CD8-positive, alpha-beta memory T cell (primary cell): ENCODE results near the gene ACTRT2. TPM values are rescaled to one million over a fixed set of nuclear protein-coding genes. Genes with fewer than 3 reads are reported as not detected.

ENCODE experiments used
- CTCF ChIA-PET: fragments of 350-600 bp; sonication (Branson Sonifier 250); formaldehyde crosslinking; loops from one replicate; lab custom pipeline; 2021; ENCODE audit warnings: antibody characterized with exemption; lab: Charles Lee
- POLR2A ChIA-PET: fragments of 350-600 bp; sonication (Branson Sonifier 250); formaldehyde crosslinking; loops from one replicate; lab custom pipeline; 2021; ENCODE audit warnings: antibody characterized with exemption; lab: Charles Lee
- DNase-seq, 5 donors: peaks; one replicate each; pipeline versions ENCODE4 v3.0.0 to v3.0.0-alpha.2; 2020 to 2022; ENCODE audit warnings: mixed read lengths in 1 of 5
- H3K27ac ChIP-seq: one replicate; pipeline ENCODE4 v1.7.0; 2013; ENCODE audit warnings: low read depth, mild to moderate bottlenecking, low read length, moderate library complexity
- H3K27me3 ChIP-seq: 2 replicates; pipeline ENCODE4 v1.7.0; 2013; ENCODE audit warnings: low read length, mild to moderate bottlenecking; ENCODE audit not compliant: insufficient read depth, poor library complexity, severe bottlenecking
- H3K36me3 ChIP-seq: 2 replicates; pipeline ENCODE4 v1.7.0; 2013; ENCODE audit warnings: mild to moderate bottlenecking, low read length, moderate library complexity; ENCODE audit not compliant: insufficient read depth
- H3K4me1 ChIP-seq: 2 replicates; pipeline ENCODE4 v1.7.0; 2013; ENCODE audit warnings: mild to moderate bottlenecking, low read length, moderate library complexity; ENCODE audit not compliant: insufficient read depth
- H3K4me3 ChIP-seq: 2 replicates; pipeline ENCODE4 v1.7.0; 2013; ENCODE audit warnings: mild to moderate bottlenecking, low read length
- H3K9me3 ChIP-seq: 2 replicates; pipeline ENCODE4 v1.7.0; 2013; ENCODE audit warnings: mild to moderate bottlenecking, low read length
- H3K27ac Mint-ChIP-seq, 8 donors: one replicate each; pipeline ENCODE4 v1.8.0; 2020 to 2021; ENCODE audit warnings: mixed read lengths in 8 of 8, mild to moderate bottlenecking in 6 of 8, inconsistent platforms in 3 of 8, moderate library complexity in 3 of 8
- H3K27me3 Mint-ChIP-seq, 2 donors: one replicate each; pipeline ENCODE4 v1.8.0; 2020 to 2021; ENCODE audit warnings: mixed read lengths in 2 of 2, mild to moderate bottlenecking in 1 of 2, moderate library complexity in 1 of 2
- H3K36me3 Mint-ChIP-seq, 3 donors: one replicate each; pipeline ENCODE4 v1.8.0; 2020 to 2021; ENCODE audit warnings: mixed read lengths in 3 of 3, inconsistent platforms in 1 of 3, mild to moderate bottlenecking in 1 of 3
- H3K4me1 Mint-ChIP-seq, 3 donors: one replicate each; pipeline ENCODE4 v1.8.0; 2020 to 2021; ENCODE audit warnings: mixed read lengths in 3 of 3, inconsistent platforms in 1 of 3, mild to moderate bottlenecking in 1 of 3
- H3K4me3 Mint-ChIP-seq, 7 donors: one replicate each; pipeline ENCODE4 v1.8.0; 2020 to 2021; ENCODE audit warnings: mixed read lengths in 7 of 7, mild to moderate bottlenecking in 6 of 7, moderate library complexity in 4 of 7, inconsistent platforms in 2 of 7
- H3K9me3 Mint-ChIP-seq, 5 donors: one replicate each; pipeline ENCODE4 v1.8.0; 2020 to 2022; ENCODE audit warnings: mixed read lengths in 5 of 5, mild to moderate bottlenecking in 3 of 5, moderate library complexity in 2 of 5, inconsistent platforms in 1 of 5
- polyA plus RNA-seq: library from polyadenylated mRNA; unstranded; fragments of 300-500 nt; fragmentation: Illumina TruSeq; gene quantifications from one replicate; pipeline ENCODE4 v1.2.3, GENCODE V29; 2021
- total RNA-seq, 2 experiments: library from RNA; stranded (reverse); gene quantifications; one replicate each; pipeline ENCODE4 v1.2.3, GENCODE V29; 2021

ACTRT2 gene
- total and polyA plus RNA-seq, 3 experiments from 2014 or later: not detected

GRCh38 chr1:2986549-2987305 is 34.5 kb upstream of the ACTRT2 start:
- no peak overlapping the region for H3K4me3 ChIP-seq
- H3K27me3 ChIP-seq: no peaks in the 10 kb centered on the region
- Mint-ChIP-seq H3K4me3 (no peak overlapping the region), H3K36me3 (peaks cover 0 to 2% (median 0%) of the 10 kb centered on the region in 3 donors), H3K27ac (no peak overlapping the region), H3K27me3 (peaks cover 0 to 6% of the 10 kb centered on the region in 2 donors), H3K4me1 (no peaks in the 10 kb centered on the region), H3K9me3 (no peaks in the 10 kb centered on the region)
- POLR2A ChIA-PET: no interaction called here
- CTCF ChIA-PET: no interaction called here
- no peaks in the 10 kb centered on the region for H3K36me3 ChIP-seq
- H3K9me3 ChIP-seq: no peaks in the 10 kb centered on the region
- no peaks in the 10 kb centered on the region for H3K4me1 ChIP-seq
- DNase-seq: no peak
- no peak overlapping the region for H3K27ac ChIP-seq

DNA sequence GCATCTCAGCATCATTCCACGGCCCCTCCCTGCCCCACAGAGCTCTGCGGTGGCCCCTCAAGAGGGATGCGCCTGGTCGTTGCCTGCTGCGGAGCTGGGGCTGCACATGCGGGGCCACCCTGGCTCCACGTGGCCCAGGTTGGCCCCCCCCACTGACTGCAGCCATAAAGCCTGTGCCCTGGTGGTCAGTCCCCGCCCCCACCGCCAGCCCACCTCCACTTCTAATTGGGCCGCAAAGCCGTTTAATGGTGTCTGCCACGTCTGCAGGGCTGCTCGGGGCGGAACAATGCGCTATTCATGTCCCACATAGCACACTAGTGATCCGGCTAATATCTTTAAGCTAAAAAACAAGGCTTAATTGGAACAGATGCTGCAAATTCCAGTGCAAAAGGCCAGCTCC is 33.5 kb upstream of the ACTRT2 start:
- ChIA-PET CTCF (no interaction called here), POLR2A (no interaction called here)
- Histone ChIP-seq H3K4me1 (no peaks in the 10 kb centered on the region), H3K36me3 (no peaks in the 10 kb centered on the region), H3K27ac (no peak overlapping the region), H3K27me3 (no peaks in the 10 kb centered on the region), H3K4me3 (no peak overlapping the region), H3K9me3 (no peaks in the 10 kb centered on the region)
- no peak overlapping the region for H3K27ac Mint-ChIP-seq
- no peak for DNase-seq
- H3K4me3 Mint-ChIP-seq: no peak overlapping the region
- H3K9me3 Mint-ChIP-seq: peaks cover 0 to 3% (median 0%) of the 10 kb centered on the region in 5 donors
- H3K36me3 Mint-ChIP-seq: peaks cover 0 to 2% (median 0%) of the 10 kb centered on the region in 3 donors
- H3K27me3 Mint-ChIP-seq: peaks cover 0 to 5% of the 10 kb centered on the region in 2 donors
- no peaks in the 10 kb centered on the region for H3K4me1 Mint-ChIP-seq

GRCh38 chr1:2988256-2988655 is 33.0 kb upstream of the ACTRT2 start:
- POLR2A ChIA-PET: no interaction called here
- Mint-ChIP-seq H3K36me3 (peaks cover 0 to 2% (median 0%) of the 10 kb centered on the region in 3 donors), H3K27ac (no peak overlapping the region), H3K27me3 (peaks cover 0 to 5% of the 10 kb centered on the region in 2 donors), H3K4me1 (no peaks in the 10 kb centered on the region), H3K9me3 (peaks cover 0 to 8% (median 3%) of the 10 kb centered on the region in 5 donors), H3K4me3 (no peak overlapping the region)
- Histone ChIP-seq H3K4me1 (no peaks in the 10 kb centered on the region), H3K9me3 (no peaks in the 10 kb centered on the region), H3K4me3 (no peak overlapping the region), H3K27ac (no peak overlapping the region), H3K27me3 (no peaks in the 10 kb centered on the region), H3K36me3 (no peaks in the 10 kb centered on the region)
- no peak for DNase-seq
- CTCF ChIA-PET: no interaction called here

DNA sequence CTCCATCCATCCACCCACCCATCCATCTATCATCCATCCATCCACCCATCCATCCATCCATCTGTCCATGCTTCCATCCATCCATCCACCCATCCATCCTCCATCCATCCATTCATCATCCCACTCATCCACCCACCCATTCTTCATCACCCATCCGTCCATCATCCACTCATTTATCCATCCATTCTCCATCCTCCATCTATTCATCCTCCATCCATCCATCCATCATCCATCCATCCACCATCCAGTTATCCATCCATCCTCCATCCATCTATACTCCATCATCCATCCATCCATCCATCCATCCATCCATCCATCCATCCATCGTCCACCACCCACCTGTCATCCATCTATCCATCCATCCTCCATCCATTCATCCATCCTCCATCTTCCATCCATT is 32.1 kb upstream of the ACTRT2 start:
- Histone ChIP-seq H3K36me3 (no peaks in the 10 kb centered on the region), H3K27me3 (no peaks in the 10 kb centered on the region), H3K27ac (no peak overlapping the region), H3K9me3 (no peaks in the 10 kb centered on the region), H3K4me3 (no peak overlapping the region), H3K4me1 (no peaks in the 10 kb centered on the region)
- no peaks in the 10 kb centered on the region for H3K4me1 Mint-ChIP-seq
- CTCF ChIA-PET: no interaction called here
- no peak overlapping the region for H3K27ac Mint-ChIP-seq
- peaks cover 0 to 2% (median 0%) of the 10 kb centered on the region in 3 donors for H3K36me3 Mint-ChIP-seq
- peaks cover 3 to 15% (median 9%) of the 10 kb centered on the region in 5 donors for H3K9me3 Mint-ChIP-seq
- H3K27me3 Mint-ChIP-seq: peaks cover 0 to 5% of the 10 kb centered on the region in 2 donors
- H3K4me3 Mint-ChIP-seq: no peak overlapping the region
- POLR2A ChIA-PET: no interaction called here
- no peak for DNase-seq

- Histone ChIP-seq H3K27me3 (no peaks in the 10 kb centered on the region), H3K27ac (no peak overlapping the region), H3K4me1 (no peaks in the 10 kb centered on the region), H3K9me3 (no peaks in the 10 kb centered on the region), H3K36me3 (no peaks in the 10 kb centered on the region), H3K4me3 (no peak overlapping the region)
- Mint-ChIP-seq H3K9me3 (peaks cover 3 to 18% (median 11%) of the 10 kb centered on the region in 5 donors), H3K36me3 (peaks cover 0 to 2% (median 0%) of the 10 kb centered on the region in 3 donors), H3K4me3 (no peak overlapping the region), H3K27me3 (peaks cover 0 to 5% of the 10 kb centered on the region in 2 donors), H3K4me1 (no peaks in the 10 kb centered on the region), H3K27ac (peak overlapping the region in 1 of 8 donors; percentile 76)
- DNase-seq: no peak
- ChIA-PET CTCF (no interaction called here), POLR2A (no interaction called here)
Observed at GRCh38 chr1:2989976-2990375, 31.3 kb upstream of the ACTRT2 start.

DNA sequence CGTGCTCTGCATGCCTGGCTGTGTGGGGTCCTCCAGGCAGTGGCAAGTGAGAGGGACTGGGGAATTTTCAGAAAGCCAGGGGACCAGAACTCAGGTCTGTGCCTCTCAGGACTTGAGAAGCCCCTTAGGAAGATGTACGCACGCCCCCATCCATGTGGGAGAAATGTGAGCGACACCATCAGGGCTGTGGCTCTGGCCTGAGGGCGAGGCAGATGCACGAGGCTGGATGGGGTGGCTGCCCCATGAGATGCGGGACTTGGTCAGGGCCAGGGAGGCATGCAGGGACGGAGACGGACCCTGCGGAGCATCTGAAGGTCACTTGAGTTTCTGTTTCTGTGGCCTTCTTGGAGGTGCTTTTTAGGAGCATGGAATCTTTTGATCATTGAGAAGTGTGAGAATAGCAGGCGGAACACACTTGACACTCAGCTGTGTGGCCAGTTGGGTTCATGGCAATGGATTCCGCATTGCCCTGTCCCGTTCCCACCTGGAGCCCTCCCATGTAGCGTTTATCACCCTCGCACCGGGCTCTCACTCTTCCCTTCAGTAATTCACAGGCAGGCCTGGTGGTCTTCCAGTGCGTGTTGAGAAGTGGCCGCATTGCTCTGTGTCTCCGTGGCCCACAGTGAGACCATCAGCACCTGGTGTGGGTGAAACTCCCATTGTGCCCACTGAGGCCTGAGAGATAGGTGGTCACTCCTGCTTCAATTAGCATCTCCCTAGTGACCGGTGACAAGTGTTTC is 30.7 kb upstream of the ACTRT2 start:
- ChIA-PET POLR2A (no interaction called here), CTCF (no interaction called here)
- peaks cover 0 to 5% of the 10 kb centered on the region in 2 donors for H3K27me3 Mint-ChIP-seq
- Histone ChIP-seq H3K9me3 (no peaks in the 10 kb centered on the region), H3K27me3 (no peaks in the 10 kb centered on the region), H3K4me3 (no peak overlapping the region), H3K27ac (no peak overlapping the region), H3K4me1 (no peaks in the 10 kb centered on the region), H3K36me3 (no peaks in the 10 kb centered on the region)
- H3K36me3 Mint-ChIP-seq: peaks cover 0 to 2% (median 0%) of the 10 kb centered on the region in 3 donors
- H3K27ac Mint-ChIP-seq: peak overlapping the region in 1 of 8 donors; percentile 76
- DNase-seq: no peak
- H3K4me3 Mint-ChIP-seq: no peak overlapping the region
- no peaks in the 10 kb centered on the region for H3K4me1 Mint-ChIP-seq
- peaks cover 4 to 20% (median 13%) of the 10 kb centered on the region in 5 donors for H3K9me3 Mint-ChIP-seq

GRCh38 chr1:2991753-2992495 is 29.3 kb upstream of the ACTRT2 start:
- no peak overlapping the region for H3K27ac ChIP-seq
- H3K4me1 ChIP-seq: no peaks in the 10 kb centered on the region
- H3K36me3 ChIP-seq: no peaks in the 10 kb centered on the region
- H3K36me3 Mint-ChIP-seq: peaks cover 0 to 2% (median 0%) of the 10 kb centered on the region in 3 donors
- no peak overlapping the region for H3K4me3 Mint-ChIP-seq
- H3K4me1 Mint-ChIP-seq: no peaks in the 10 kb centered on the region
- no peaks in the 10 kb centered on the region for H3K9me3 ChIP-seq
- ChIA-PET POLR2A (no interaction called here), CTCF (no interaction called here)
- peaks cover under 1 to 5% of the 10 kb centered on the region in 2 donors for H3K27me3 Mint-ChIP-seq
- no peaks in the 10 kb centered on the region for H3K27me3 ChIP-seq
- no peak for DNase-seq
- H3K4me3 ChIP-seq: no peak overlapping the region
- H3K9me3 Mint-ChIP-seq: peaks cover 8 to 23% (median 19%) of the 10 kb centered on the region in 5 donors
- H3K27ac Mint-ChIP-seq: peak overlapping the region in 1 of 8 donors; percentile 60
